Panc1 (cell line): ENCODE results near the gene UMOD.

Experiments
- CTCF ChIP-seq: fragments of 450-650 bp; IDR thresholded peaks from 2 replicates; pipeline ENCODE4 v1.5.1; 2017; ENCODE audit warnings: mild to moderate bottlenecking
- REST ChIP-seq, 2 experiments: IDR thresholded peaks; 2 replicates each; pipeline ENCODE4 v1.6.1; 2011 to 2012; ENCODE audit warnings: low read depth in 2 of 2, control low read depth in 1 of 2, low read length in 1 of 2, mild to moderate bottlenecking in 1 of 2, moderate library complexity in 1 of 2; ENCODE audit not compliant: insufficient read depth in 1 of 2
- SIN3A ChIP-seq: IDR thresholded peaks from 2 replicates; pipeline ENCODE4 v1.6.1; 2012; ENCODE audit warnings: low read depth, mild to moderate bottlenecking, low read length, moderate library complexity, borderline replicate concordance; ENCODE audit not compliant: insufficient read depth

GRCh38 chr16:20363191-20363590, 10.7 kb upstream of the UMOD start:
- no peak for TF ChIP-seq CTCF
- no peak for TF ChIP-seq REST (IDR thresholded peaks at IDR 0.05; ENCODE audit: insufficient read depth in 1 of 2, low read depth in 2 of 2, low read length in 1 of 2)
- no peak for TF ChIP-seq SIN3A
